Osteoblast (primary cell): ENCODE results near the gene CENPT. TPM values are rescaled to one million over a fixed set of nuclear protein-coding genes. Genes with fewer than 3 reads are reported as not detected.
A peak's percentile ranks its signal among the peaks of the same experiment; 100 is the strongest.
"Not testable (repeated sequence)": the region's sequence is repeated elsewhere in the genome, so short reads cannot be mapped to it uniquely, and the experiment has no call there.

Experiments
- DNase-seq: peaks from one replicate; pipeline ENCODE4 v3.0.0; 2011; ENCODE audit warnings: low spot score, mixed read lengths; ENCODE audit not compliant: insufficient read length; ENCODE audit errors: missing footprints
- H2AFZ ChIP-seq: 2 replicates; pipeline ENCODE4 v1.6.0; 2011; ENCODE audit warnings: mild to moderate bottlenecking, low read length
- H3K27ac ChIP-seq: 2 replicates; pipeline ENCODE4 v1.5.1; 2011; ENCODE audit warnings: mild to moderate bottlenecking, low read depth, low read length, moderate library complexity
- H3K27me3 ChIP-seq: 2 replicates; pipeline ENCODE4 v1.6.0; 2012; ENCODE audit warnings: mild to moderate bottlenecking, control low read depth, inconsistent platforms, low read length, moderate library complexity; ENCODE audit not compliant: insufficient read depth
- H3K36me3 ChIP-seq: 2 replicates; pipeline ENCODE4 v1.5.1; 2011; ENCODE audit warnings: mild to moderate bottlenecking, low read length, control low read depth, moderate library complexity; ENCODE audit not compliant: insufficient read depth
- H3K4me1 ChIP-seq: 2 replicates; pipeline ENCODE4 v1.5.1; 2011; ENCODE audit warnings: mild to moderate bottlenecking, low read length, control low read depth, moderate library complexity; ENCODE audit not compliant: insufficient read depth
- H3K4me2 ChIP-seq: 2 replicates; pipeline ENCODE4 v1.6.0; 2011; ENCODE audit warnings: mild to moderate bottlenecking, low read length; ENCODE audit not compliant: insufficient read depth
- H3K4me3 ChIP-seq: fragments of 200-600 bp; sonication (generic); 3 replicates; pipeline ENCODE4 v1.5.1; 2012; ENCODE audit warnings: mild to moderate bottlenecking, low read length, inconsistent platforms; ENCODE audit not compliant: insufficient read depth
- H3K79me2 ChIP-seq: 2 replicates; pipeline ENCODE4 v1.6.0; 2012; ENCODE audit warnings: mild to moderate bottlenecking, low read length, control low read depth, inconsistent platforms; ENCODE audit not compliant: insufficient read depth
- H3K9me3 ChIP-seq: 2 replicates; pipeline ENCODE4 v1.5.1; 2011; ENCODE audit warnings: low read depth, low read length, control low read depth
- H4K20me1 ChIP-seq: 2 replicates; pipeline ENCODE4 v1.6.0; 2012; ENCODE audit warnings: mild to moderate bottlenecking, low read length, control low read depth; ENCODE audit not compliant: insufficient read depth
- total RNA-seq: library from RNA; depleted of rRNA; stranded (reverse); fragments of >200 nt; gene quantifications from 2 replicates; pipeline ENCODE4 v1.2.3, GENCODE V29; 2012
- TF ChIP-seq, protein P1 (sequence below): IDR thresholded peaks from 2 replicates; pipeline ENCODE4 v1.5.1; 2011; ENCODE audit warnings: mild to moderate bottlenecking, low read depth, low read length, moderate library complexity; ENCODE audit errors: extremely low read depth

CENPT gene
- total RNA-seq, 1 donor: 24.2 TPM

DNA sequence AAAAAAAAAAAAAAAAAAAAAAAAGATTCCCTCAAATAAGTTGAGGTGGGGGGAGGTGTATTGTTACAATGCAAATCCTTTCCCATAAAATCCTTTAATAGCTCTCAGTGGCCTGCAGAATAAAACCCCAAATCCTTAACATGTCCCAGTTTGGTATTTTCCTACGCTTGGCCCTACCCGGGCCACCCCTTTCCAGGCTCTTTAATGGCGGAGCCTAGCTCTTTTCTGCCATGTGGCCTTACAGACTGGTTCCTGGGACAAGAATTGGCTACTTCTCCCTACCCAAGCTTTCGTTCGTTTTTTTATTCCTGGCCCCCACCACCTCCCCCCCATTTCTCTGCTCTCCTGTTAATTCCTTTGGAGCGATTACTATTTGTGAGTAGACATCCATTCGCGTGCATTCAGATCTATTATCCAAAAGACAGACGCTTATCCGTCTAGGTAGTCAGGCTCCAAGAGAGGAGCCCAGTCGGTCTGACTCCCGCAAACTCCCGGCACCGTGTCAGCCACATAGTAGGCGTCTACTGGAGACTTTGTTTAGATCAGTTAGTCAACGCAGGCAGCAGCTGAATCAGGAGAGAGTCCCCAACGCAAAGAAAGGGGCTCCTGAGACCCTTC, 6.2 kb downstream of the CENPT start:
- Histone ChIP-seq H3K9me3 (no peaks in the 10 kb centered on the region), H3K79me2 (peaks cover 33% of the 10 kb centered on the region), H3K36me3 (no peaks in the 10 kb centered on the region), H3K4me3 (peak overlapping the region; percentile 98), H3K4me2 (peak overlapping the region; percentile 95), H4K20me1 (peaks cover 8% of the 10 kb centered on the region), H2AFZ (peak overlapping the region; percentile 100), H3K27me3 (no peaks in the 10 kb centered on the region), H3K27ac (peak overlapping the region; percentile 91), H3K4me1 (peaks cover 37% of the 10 kb centered on the region)
- DNase-seq: no peak
- TF ChIP-seq, protein P1, sequence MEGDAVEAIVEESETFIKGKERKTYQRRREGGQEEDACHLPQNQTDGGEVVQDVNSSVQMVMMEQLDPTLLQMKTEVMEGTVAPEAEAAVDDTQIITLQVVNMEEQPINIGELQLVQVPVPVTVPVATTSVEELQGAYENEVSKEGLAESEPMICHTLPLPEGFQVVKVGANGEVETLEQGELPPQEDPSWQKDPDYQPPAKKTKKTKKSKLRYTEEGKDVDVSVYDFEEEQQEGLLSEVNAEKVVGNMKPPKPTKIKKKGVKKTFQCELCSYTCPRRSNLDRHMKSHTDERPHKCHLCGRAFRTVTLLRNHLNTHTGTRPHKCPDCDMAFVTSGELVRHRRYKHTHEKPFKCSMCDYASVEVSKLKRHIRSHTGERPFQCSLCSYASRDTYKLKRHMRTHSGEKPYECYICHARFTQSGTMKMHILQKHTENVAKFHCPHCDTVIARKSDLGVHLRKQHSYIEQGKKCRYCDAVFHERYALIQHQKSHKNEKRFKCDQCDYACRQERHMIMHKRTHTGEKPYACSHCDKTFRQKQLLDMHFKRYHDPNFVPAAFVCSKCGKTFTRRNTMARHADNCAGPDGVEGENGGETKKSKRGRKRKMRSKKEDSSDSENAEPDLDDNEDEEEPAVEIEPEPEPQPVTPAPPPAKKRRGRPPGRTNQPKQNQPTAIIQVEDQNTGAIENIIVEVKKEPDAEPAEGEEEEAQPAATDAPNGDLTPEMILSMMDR: no peak

DNA sequence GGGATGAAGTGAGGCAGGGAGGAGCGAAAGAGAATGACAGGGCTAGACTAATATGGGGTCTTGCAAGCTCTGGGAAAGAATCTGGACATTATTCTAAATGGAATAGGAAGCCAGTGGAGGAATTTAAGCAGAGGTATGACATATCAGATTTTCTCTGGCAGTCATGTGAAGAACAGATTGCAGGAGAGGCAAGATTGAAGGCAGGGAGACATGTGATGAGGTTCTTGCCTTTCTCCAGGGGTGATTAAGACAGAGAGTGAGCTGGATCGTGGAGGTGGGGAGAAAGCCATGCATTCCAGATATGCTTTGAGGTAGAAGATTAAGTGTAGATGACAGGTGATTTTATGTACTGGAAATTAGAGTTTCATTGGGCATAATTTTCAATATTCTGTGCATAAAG, 9.7 kb downstream of the CENPT start:
- peak; percentile 65 for DNase-seq
- Histone ChIP-seq H3K4me2 (no peak overlapping the region), H3K9me3 (no peaks in the 10 kb centered on the region)

DNA sequence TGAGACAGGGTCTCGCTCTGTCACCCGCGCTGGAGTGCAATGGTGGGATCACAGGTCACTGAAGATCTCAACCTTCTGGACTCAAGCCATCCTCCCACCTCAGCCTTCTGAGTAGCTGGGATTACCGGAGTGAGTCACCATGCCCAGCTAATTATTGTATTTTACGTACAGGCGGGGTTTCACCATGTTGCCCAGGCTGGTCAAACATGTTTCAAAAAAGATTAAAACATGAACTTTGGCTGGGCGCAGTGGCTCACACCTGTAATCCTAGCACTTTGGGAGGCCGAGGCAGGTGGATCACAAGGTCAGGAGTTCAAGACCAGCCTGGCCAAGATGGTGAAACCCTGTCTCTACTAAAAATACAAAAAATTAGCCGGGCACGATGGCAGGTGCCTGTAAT, 10.3 kb downstream of the CENPT start:
- not testable (repeated sequence) for H4K20me1 ChIP-seq, H3K4me2 ChIP-seq, H3K36me3 ChIP-seq, H3K4me3 ChIP-seq, H3K9me3 ChIP-seq, H3K27ac ChIP-seq, H2AFZ ChIP-seq, DNase-seq, H3K27me3 ChIP-seq
- peaks cover 16% of the 10 kb centered on the region for H3K4me1 ChIP-seq
- peaks cover 18% of the 10 kb centered on the region for H3K79me2 ChIP-seq

More for the DNA sequence above, 9.7 kb downstream of the CENPT start:
- H2AFZ ChIP-seq: no peak overlapping the region
- H4K20me1 ChIP-seq: no peaks in the 10 kb centered on the region
- H3K79me2 ChIP-seq: peaks cover 13% of the 10 kb centered on the region
- TF ChIP-seq, protein P1: no peak
- no peaks in the 10 kb centered on the region for H3K36me3 ChIP-seq
- no peak overlapping the region for H3K4me3 ChIP-seq
- H3K27ac ChIP-seq: no peak overlapping the region
- peaks cover 13% of the 10 kb centered on the region for H3K4me1 ChIP-seq
- no peaks in the 10 kb centered on the region for H3K27me3 ChIP-seq

DNA sequence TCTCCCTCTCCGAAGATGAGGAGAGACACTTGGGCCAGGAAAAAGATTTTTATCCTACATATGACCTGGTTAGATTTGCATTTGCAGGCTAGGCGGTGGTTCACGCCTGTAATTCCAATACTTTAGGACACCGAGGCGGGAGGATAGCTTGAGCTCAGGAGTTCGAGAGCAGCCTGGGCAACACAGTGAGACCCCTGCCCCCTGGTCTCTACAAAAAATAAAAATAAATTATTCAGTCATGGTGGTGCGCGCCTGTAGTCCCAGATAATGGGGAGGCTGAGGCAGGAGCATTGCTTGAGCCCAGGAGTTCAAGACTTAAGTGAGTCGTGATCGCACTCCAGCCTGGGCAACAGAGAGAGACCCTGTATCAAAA, 13.3 kb downstream of the CENPT start:
- H3K27ac ChIP-seq: peak overlapping the region; percentile 76
- H3K4me3 ChIP-seq: peak overlapping the region; percentile 81
- peak overlapping the region; percentile 90 for H3K4me2 ChIP-seq
- no peak for DNase-seq
- H3K4me1 ChIP-seq: peaks cover 12% of the 10 kb centered on the region
- H4K20me1 ChIP-seq: no peaks in the 10 kb centered on the region
- H3K36me3 ChIP-seq: peaks cover 27% of the 10 kb centered on the region
- TF ChIP-seq, protein P1: no peak
- H3K27me3 ChIP-seq: no peaks in the 10 kb centered on the region
- H2AFZ ChIP-seq: peak overlapping the region; percentile 97
- no peaks in the 10 kb centered on the region for H3K9me3 ChIP-seq
- peaks cover 26% of the 10 kb centered on the region for H3K79me2 ChIP-seq
